ENCODE data around the gene FOXP4. TPM values are rescaled to one million over a fixed set of nuclear protein-coding genes. Genes with fewer than 3 reads are reported as not detected.
A peak's percentile ranks its signal among the peaks of the same experiment; 100 is the strongest.

Gene FOXP4
- total RNA-seq, 1 experiment from 2014 or later = 32.3 TPM

GRCh38 chr6:41584668-41585205 lies 38.6 kb downstream of the FOXP4 start:
- no peaks in the 10 kb centered on the region for H3K9me2 ChIP-seq (ENCODE audit: insufficient read depth)
- H3K9me3 ChIP-seq (ENCODE audit: control insufficient read depth in 1 of 2, insufficient read depth in 1 of 2, low read depth in 1 of 2, low read length in 2 of 2) = no peaks in the 10 kb centered on the region
- TF ChIP-seq JUND (IDR thresholded peaks at IDR 0.05) (no peak), ATF3 (IDR thresholded peaks at IDR 0.05) (no peak), CBX3 (IDR thresholded peaks at IDR 0.05; ENCODE audit: low read depth) (no peak), POLR2AphosphoS5 (IDR thresholded peaks at IDR 0.05; ENCODE audit: low read depth, low read length) (no peak), ZBTB33 (IDR thresholded peaks at IDR 0.05; ENCODE audit: extremely low read depth, insufficient replicate concordance, low read length) (no peak), ZNF274 (IDR thresholded peaks at IDR 0.05; ENCODE audit: low read depth, low read length) (no peak), FOSL1 (IDR thresholded peaks at IDR 0.05; ENCODE audit: low read depth) (no peak), EZH2 (IDR thresholded peaks at IDR 0.05) (no peak), MAX (IDR thresholded peaks at IDR 0.05) (no peak), ZFX (IDR thresholded peaks at IDR 0.05) (no peak), CTCF (IDR thresholded peaks at IDR 0.05 in 2 of 3, conservative IDR thresholded peaks at IDR 0.05 in 1 of 3; ENCODE audit: borderline replicate concordance in 1 of 3, insufficient read depth in 1 of 3, low read depth in 2 of 3, low read length in 2 of 3) (no peak)
- ATAC-seq (peak; percentile 46; the same call in 1 of the 2 replicates), DNase-seq (ENCODE audit: low read depth, low spot score) (no peak)
- ChIA-PET POLR2A (no interaction called here), CTCF (no interaction called here), RAD21 (ENCODE audit: low non-redundant PET in 1 of 2, low total read pairs in 2 of 2, uncharacterized antibody in 2 of 2, unreplicated experiment in 2 of 2) (no interaction called here)
- intact Hi-C loops (cut with micrococcal nuclease) = no loop called here
- H3K79me2 ChIP-seq (ENCODE audit: insufficient read depth, low read length) = no peaks in the 10 kb centered on the region
- no peaks in the 10 kb centered on the region for H4K20me1 ChIP-seq (ENCODE audit: insufficient read depth)
- no peak overlapping the region for H3K9ac ChIP-seq (ENCODE audit: low read length)
- no peak overlapping the region for H3K4me2 ChIP-seq (ENCODE audit: low read length)
- peaks cover 19 to 24% of the 10 kb centered on the region in 2 experiments for H3K4me1 ChIP-seq (ENCODE audit: control insufficient read depth in 1 of 2, insufficient read depth in 2 of 2, low read length in 2 of 2)
- no peak overlapping the region for H3K4me3 ChIP-seq (replicated peaks in 1 of 2; ENCODE audit: low read depth in 1 of 2, low read length in 2 of 2)
- no peaks in the 10 kb centered on the region for H3K27me3 ChIP-seq (ENCODE audit: insufficient read depth, low read length)
- no peak overlapping the region for H2AFZ ChIP-seq (ENCODE audit: low read depth, low read length, poor library complexity, severe bottlenecking)
- no TSS peak for BruUV-seq (replicated peaks)
- H3K27ac ChIP-seq (ENCODE audit: low read depth, low read length) = no peak overlapping the region
- peaks cover 0 to 4% of the 10 kb centered on the region in 2 experiments; a peak in 1 of 4 replicates for H3K36me3 ChIP-seq (ENCODE audit: control insufficient read depth in 1 of 2, insufficient read depth in 2 of 2, low read length in 2 of 2)

All from HCT116 (cell line).